GM06990 (cell line): ENCODE measurements around the gene ARFGEF3.

ENCODE experiments used
- DNase-seq: peaks from one replicate; pipeline ENCODE4 v3.0.0-alpha.2; 2011; ENCODE audit not compliant: insufficient read length; ENCODE audit errors: extremely low read depth
- H3K27me3 ChIP-seq: replicated peaks from 2 replicates; pipeline ENCODE4 v1.6.0; 2011; ENCODE audit warnings: low read length; ENCODE audit not compliant: control insufficient read depth, insufficient read depth
- H3K36me3 ChIP-seq: 2 replicates; pipeline ENCODE4 v1.5.1; 2011; ENCODE audit warnings: low read length; ENCODE audit not compliant: control insufficient read depth, insufficient read depth
- H3K4me3 ChIP-seq: replicated peaks from 2 replicates; pipeline ENCODE4 v1.5.1; 2011; ENCODE audit warnings: low read depth, mild to moderate bottlenecking, control low read depth, low read length
- TF ChIP-seq, protein P1 (sequence below): IDR thresholded peaks from 2 replicates; pipeline ENCODE4 v1.5.1; 2011; ENCODE audit warnings: low read length, control low read depth, mild to moderate bottlenecking, inconsistent platforms; ENCODE audit not compliant: insufficient read depth, poor library complexity, severe bottlenecking

The ARFGEF3 gene

DNA sequence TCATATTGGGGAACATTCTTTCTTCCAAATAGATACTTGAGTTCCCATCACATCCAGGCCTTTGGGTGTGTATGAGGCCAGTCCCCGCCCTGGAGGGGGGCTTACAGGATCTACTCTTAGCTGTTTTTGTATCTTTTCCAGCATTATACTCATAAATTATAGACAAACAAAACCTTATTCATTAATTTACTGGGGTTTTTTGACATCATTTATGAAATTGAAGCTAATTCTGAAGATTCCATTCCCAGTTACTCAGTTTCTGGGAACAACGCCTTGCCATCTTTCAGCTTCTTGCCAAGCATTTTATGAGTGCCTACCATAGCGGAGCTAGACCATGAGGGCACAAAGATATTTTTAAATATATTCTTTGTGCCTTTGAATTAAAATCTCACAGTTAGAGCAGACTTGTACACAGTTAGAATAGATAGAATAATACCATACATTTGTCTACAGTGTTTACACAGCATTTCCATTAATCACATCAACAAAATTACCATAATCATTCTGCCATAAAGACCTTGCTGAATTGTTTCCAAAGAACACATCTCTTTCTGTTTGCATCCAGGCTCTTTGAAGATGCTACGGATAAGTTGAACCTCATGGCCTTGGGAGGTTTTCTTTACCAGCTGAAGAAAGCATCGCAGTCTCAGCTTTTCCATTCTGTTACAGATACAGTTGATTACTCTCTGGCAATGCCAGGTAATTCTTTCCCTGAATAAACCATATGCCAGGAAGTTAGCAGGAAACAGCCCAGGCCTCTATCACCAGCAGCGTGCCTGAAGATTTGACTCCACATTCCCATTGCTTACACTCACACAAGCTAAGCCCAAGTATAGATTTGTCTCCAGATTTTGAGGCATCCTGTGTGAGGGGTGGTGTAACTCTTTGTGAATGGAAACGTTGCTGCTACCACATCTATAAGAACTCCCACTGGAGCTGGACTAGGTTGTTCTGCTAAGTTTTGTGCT, 132.0 kb downstream of the ARFGEF3 start:
- DNase-seq: no peak

DNA sequence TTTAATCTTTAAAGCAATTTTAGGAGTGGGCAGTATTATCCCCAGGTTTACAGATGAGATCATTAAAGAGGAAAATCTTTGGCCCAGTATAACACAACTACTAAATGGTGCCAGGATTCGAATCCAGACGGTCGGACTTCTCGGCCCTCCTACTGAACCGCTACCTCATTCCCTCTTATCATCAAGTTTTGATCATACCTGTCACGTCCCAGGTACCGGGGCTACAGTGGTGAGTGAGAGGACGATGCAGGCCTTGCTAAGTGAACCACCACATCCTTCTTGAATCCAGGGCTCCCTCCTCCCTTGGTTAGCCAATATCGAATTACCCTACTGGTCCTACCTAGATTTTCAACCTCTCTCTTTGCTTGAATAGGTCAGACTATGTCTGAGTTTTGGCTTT, 134.6 kb downstream of the ARFGEF3 start:
- H3K4me3 ChIP-seq: no peak overlapping the region
- peaks cover 2% of the 10 kb centered on the region; the same call in 1 of the 2 replicates for H3K27me3 ChIP-seq
- TF ChIP-seq, protein P1, sequence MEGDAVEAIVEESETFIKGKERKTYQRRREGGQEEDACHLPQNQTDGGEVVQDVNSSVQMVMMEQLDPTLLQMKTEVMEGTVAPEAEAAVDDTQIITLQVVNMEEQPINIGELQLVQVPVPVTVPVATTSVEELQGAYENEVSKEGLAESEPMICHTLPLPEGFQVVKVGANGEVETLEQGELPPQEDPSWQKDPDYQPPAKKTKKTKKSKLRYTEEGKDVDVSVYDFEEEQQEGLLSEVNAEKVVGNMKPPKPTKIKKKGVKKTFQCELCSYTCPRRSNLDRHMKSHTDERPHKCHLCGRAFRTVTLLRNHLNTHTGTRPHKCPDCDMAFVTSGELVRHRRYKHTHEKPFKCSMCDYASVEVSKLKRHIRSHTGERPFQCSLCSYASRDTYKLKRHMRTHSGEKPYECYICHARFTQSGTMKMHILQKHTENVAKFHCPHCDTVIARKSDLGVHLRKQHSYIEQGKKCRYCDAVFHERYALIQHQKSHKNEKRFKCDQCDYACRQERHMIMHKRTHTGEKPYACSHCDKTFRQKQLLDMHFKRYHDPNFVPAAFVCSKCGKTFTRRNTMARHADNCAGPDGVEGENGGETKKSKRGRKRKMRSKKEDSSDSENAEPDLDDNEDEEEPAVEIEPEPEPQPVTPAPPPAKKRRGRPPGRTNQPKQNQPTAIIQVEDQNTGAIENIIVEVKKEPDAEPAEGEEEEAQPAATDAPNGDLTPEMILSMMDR: no peak
- DNase-seq: no peak
- H3K36me3 ChIP-seq: no peaks in the 10 kb centered on the region

More for the DNA sequence above, 132.0 kb downstream of the ARFGEF3 start:
- no peaks in the 10 kb centered on the region for H3K36me3 ChIP-seq
- H3K27me3 ChIP-seq: peaks cover 2% of the 10 kb centered on the region; the same call in 1 of the 2 replicates
- TF ChIP-seq, protein P1: no peak
- H3K4me3 ChIP-seq: no peak overlapping the region

DNA sequence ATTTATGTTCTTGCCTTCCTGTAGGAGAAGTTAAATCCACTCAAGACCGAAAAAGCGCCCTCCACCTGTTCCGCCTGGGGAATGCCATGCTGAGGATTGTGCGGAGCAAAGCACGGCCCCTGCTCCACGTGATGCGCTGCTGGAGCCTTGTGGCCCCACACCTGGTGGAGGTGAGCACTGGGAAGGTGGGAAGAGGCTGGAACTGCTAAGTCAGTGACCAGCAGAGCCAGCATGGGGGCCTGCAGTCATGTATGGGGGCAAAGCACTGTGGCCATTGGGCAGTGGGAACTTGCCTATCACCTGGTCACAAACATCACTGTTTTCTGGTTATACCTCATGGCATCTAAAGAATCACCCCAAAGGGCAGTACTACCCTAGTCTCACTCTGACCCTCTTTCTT, 135.0 kb downstream of the ARFGEF3 start:
- H3K4me3 ChIP-seq: no peak overlapping the region
- no peaks in the 10 kb centered on the region for H3K36me3 ChIP-seq
- TF ChIP-seq, protein P1: no peak
- peaks cover 2% of the 10 kb centered on the region; the same call in 1 of the 2 replicates for H3K27me3 ChIP-seq
- no peak for DNase-seq

DNA sequence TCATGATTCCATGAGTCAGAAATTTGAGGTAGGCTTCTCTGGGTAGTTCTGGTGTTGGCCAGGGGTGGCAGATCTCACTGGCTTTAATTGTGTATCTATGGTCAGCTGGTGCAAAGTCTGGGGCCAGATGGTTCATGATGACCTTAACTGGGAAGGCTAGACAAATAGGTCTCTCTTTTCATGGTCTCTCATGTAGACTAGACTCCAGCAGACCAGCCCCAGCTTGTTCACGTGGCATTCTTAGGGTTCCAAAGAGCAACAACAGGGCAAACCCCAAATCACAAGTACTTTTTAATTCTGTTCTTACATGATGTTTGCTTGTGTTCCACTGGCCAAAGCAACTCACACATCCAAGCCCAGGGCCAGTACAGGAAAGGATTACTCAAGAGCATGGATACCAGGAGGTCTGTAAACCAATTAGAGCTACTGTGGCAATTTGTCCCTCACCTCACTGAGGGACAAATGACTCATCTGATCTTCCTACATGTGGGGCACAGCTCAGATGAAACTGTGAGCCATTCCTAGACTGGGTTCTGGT, 136.1 kb downstream of the ARFGEF3 start:
- no peak for DNase-seq
- TF ChIP-seq, protein P1: no peak
- no peak overlapping the region for H3K4me3 ChIP-seq
- H3K36me3 ChIP-seq: no peaks in the 10 kb centered on the region
- peaks cover 2% of the 10 kb centered on the region; the same call in 1 of the 2 replicates for H3K27me3 ChIP-seq

DNA sequence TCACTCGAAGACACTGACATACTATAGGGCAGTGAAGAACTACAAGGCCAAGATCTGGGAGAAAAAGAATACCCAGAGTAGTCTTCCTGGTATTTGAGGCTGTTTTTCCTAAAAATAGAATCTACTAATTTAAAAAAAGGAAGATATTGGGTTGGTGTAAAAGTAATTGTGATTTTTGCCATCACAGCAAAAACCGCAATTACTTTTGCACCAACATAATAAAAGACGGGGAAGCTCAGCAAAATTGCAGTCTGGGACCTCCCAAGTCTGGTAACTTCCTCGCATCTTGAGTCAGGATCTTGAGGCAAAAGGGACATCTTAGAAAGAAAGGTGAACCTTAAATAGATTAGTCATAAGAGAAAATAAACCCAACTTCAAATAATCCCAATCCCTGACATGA, 138.7 kb downstream of the ARFGEF3 start:
- TF ChIP-seq, protein P1: no peak
- no peak for DNase-seq
- Histone ChIP-seq H3K27me3 (no peaks in the 10 kb centered on the region; the same call in 1 of the 2 replicates), H3K4me3 (no peak overlapping the region), H3K36me3 (no peaks in the 10 kb centered on the region)
